ENCODE data around the gene FMN1. TPM values are rescaled to one million over a fixed set of nuclear protein-coding genes. Genes with fewer than 3 reads are reported as not detected.

FMN1 gene
- total RNA-seq, 2 experiments from 2014 or later, result not detected

- Mint-ChIP-seq H3K36me3 (no peaks in the 10 kb centered on the region), H3K27me3 (peaks cover 11% of the 10 kb centered on the region), H3K27ac (no peak overlapping the region), H3K4me1 (no peaks in the 10 kb centered on the region), H3K9me3 (ENCODE audit: low read depth) (no peaks in the 10 kb centered on the region), H3K4me3 (no peak overlapping the region)
- DNase-seq (no peak), ATAC-seq (no peak)
- CTCF ChIA-PET, result no interaction called here
These were observed 188.9 kb downstream of the FMN1 start for GRCh38 chr15:33005582-33005981.

GRCh38 chr15:33001926-33002325 is 192.6 kb downstream of the FMN1 start:
- DNase-seq, result no peak
- H3K27ac Mint-ChIP-seq, result no peak overlapping the region
- CTCF ChIA-PET, result no interaction called here

GRCh38 chr15:32998979-32999672 is 195.4 kb downstream of the FMN1 start:
- DNase-seq (no peak), ATAC-seq (no peak)
- CTCF ChIA-PET, result no interaction called here
- H3K4me3 Mint-ChIP-seq, result no peak overlapping the region
- no peaks in the 10 kb centered on the region for H3K4me1 Mint-ChIP-seq
- H3K36me3 Mint-ChIP-seq, result no peaks in the 10 kb centered on the region
- H3K27ac Mint-ChIP-seq, result no peak overlapping the region
- no peaks in the 10 kb centered on the region for H3K9me3 Mint-ChIP-seq (ENCODE audit: low read depth)
- H3K27me3 Mint-ChIP-seq, result no peaks in the 10 kb centered on the region

More at GRCh38 chr15:33001926-33002325, 192.6 kb downstream of the FMN1 start:
- Mint-ChIP-seq H3K9me3 (ENCODE audit: low read depth) (no peaks in the 10 kb centered on the region), H3K4me1 (no peaks in the 10 kb centered on the region), H3K27me3 (peaks cover 3% of the 10 kb centered on the region), H3K4me3 (no peak overlapping the region), H3K36me3 (no peaks in the 10 kb centered on the region)
- ATAC-seq, result no peak

- ATAC-seq, result no peak
- CTCF ChIA-PET, result interaction anchor here (1.6 kb wide), 1 partner anchor 329 kb away, joined by 3 read pairs; no protein-coding TSS in a partner anchor
These were observed 196.3 kb downstream of the FMN1 start for GRCh38 chr15:32998182-32998581.

GRCh38 chr15:32994810-32995424 is 199.6 kb downstream of the FMN1 start:
- H3K4me1 Mint-ChIP-seq, result no peaks in the 10 kb centered on the region
- H3K27me3 Mint-ChIP-seq, result no peaks in the 10 kb centered on the region
- CTCF ChIA-PET, result interaction anchor here (1.0 to 2.0 kb wide), 4 partner anchors 10 to 333 kb away, joined by 3 to 11 read pairs (median 4); no protein-coding TSS in a partner anchor
- H3K4me3 Mint-ChIP-seq, result no peak overlapping the region
- no peaks in the 10 kb centered on the region for H3K9me3 Mint-ChIP-seq (ENCODE audit: low read depth)
- H3K36me3 Mint-ChIP-seq, result no peaks in the 10 kb centered on the region
- H3K27ac Mint-ChIP-seq, result no peak overlapping the region
- DNase-seq (no peak), ATAC-seq (no peak)

More at GRCh38 chr15:32998182-32998581, 196.3 kb downstream of the FMN1 start:
- no peak overlapping the region for H3K4me3 Mint-ChIP-seq
- no peaks in the 10 kb centered on the region for H3K9me3 Mint-ChIP-seq (ENCODE audit: low read depth)
- DNase-seq, result no peak
- no peaks in the 10 kb centered on the region for H3K36me3 Mint-ChIP-seq
- H3K4me1 Mint-ChIP-seq, result no peaks in the 10 kb centered on the region
- no peaks in the 10 kb centered on the region for H3K27me3 Mint-ChIP-seq
- no peak overlapping the region for H3K27ac Mint-ChIP-seq

- DNase-seq (no peak), ATAC-seq (no peak)
- Mint-ChIP-seq H3K27me3 (no peaks in the 10 kb centered on the region), H3K9me3 (ENCODE audit: low read depth) (no peaks in the 10 kb centered on the region), H3K4me1 (no peaks in the 10 kb centered on the region), H3K27ac (no peak overlapping the region), H3K36me3 (no peaks in the 10 kb centered on the region), H3K4me3 (no peak overlapping the region)
- CTCF ChIA-PET, result interaction anchor here (1.1 to 2.0 kb wide), 2 partner anchors 331 to 342 kb away, joined by 3 to 11 read pairs; no protein-coding TSS in a partner anchor
These were observed 201.2 kb downstream of the FMN1 start for GRCh38 chr15:32993285-32993684.

- H3K4me3 Mint-ChIP-seq, result no peak overlapping the region
- H3K4me1 Mint-ChIP-seq, result no peaks in the 10 kb centered on the region
These were observed 202.8 kb downstream of the FMN1 start for GRCh38 chr15:32991619-32992111.

GRCh38 chr15:32990071-32990470 is 204.4 kb downstream of the FMN1 start:
- Mint-ChIP-seq H3K27me3 (no peaks in the 10 kb centered on the region), H3K27ac (no peak overlapping the region), H3K36me3 (no peaks in the 10 kb centered on the region), H3K9me3 (ENCODE audit: low read depth) (no peaks in the 10 kb centered on the region), H3K4me3 (no peak overlapping the region), H3K4me1 (no peaks in the 10 kb centered on the region)
- CTCF ChIA-PET, result no interaction called here
- ATAC-seq (no peak), DNase-seq (no peak)

More at GRCh38 chr15:32991619-32992111, 202.8 kb downstream of the FMN1 start:
- CTCF ChIA-PET, result no interaction called here
- H3K9me3 Mint-ChIP-seq (ENCODE audit: low read depth), result no peaks in the 10 kb centered on the region
- DNase-seq, result no peak
- no peaks in the 10 kb centered on the region for H3K27me3 Mint-ChIP-seq
- H3K27ac Mint-ChIP-seq, result no peak overlapping the region
- no peaks in the 10 kb centered on the region for H3K36me3 Mint-ChIP-seq
- ATAC-seq, result no peak

- ATAC-seq, result no peak
- Mint-ChIP-seq H3K4me1 (no peaks in the 10 kb centered on the region), H3K4me3 (no peak overlapping the region), H3K27ac (no peak overlapping the region), H3K36me3 (no peaks in the 10 kb centered on the region), H3K9me3 (ENCODE audit: low read depth) (no peaks in the 10 kb centered on the region), H3K27me3 (no peaks in the 10 kb centered on the region)
- CTCF ChIA-PET, result no interaction called here
- no peak for DNase-seq
These were observed 207.4 kb downstream of the FMN1 start for GRCh38 chr15:32987067-32987466.

- ATAC-seq, result no peak
- H3K4me3 Mint-ChIP-seq, result no peak overlapping the region
- H3K27ac Mint-ChIP-seq, result no peak overlapping the region
- no peaks in the 10 kb centered on the region for H3K9me3 Mint-ChIP-seq (ENCODE audit: low read depth)
- CTCF ChIA-PET, result no interaction called here
- H3K27me3 Mint-ChIP-seq, result no peaks in the 10 kb centered on the region
- no peaks in the 10 kb centered on the region for H3K36me3 Mint-ChIP-seq
- no peaks in the 10 kb centered on the region for H3K4me1 Mint-ChIP-seq
- no peak for DNase-seq
These were observed 208.4 kb downstream of the FMN1 start for GRCh38 chr15:32986147-32986546.

GRCh38 chr15:32983679-32984078 is 210.8 kb downstream of the FMN1 start:
- Mint-ChIP-seq H3K4me1 (no peaks in the 10 kb centered on the region), H3K27ac (no peak overlapping the region), H3K27me3 (no peaks in the 10 kb centered on the region), H3K4me3 (no peak overlapping the region), H3K36me3 (no peaks in the 10 kb centered on the region), H3K9me3 (ENCODE audit: low read depth) (no peaks in the 10 kb centered on the region)
- no peak for ATAC-seq
- CTCF ChIA-PET, result no interaction called here
- DNase-seq, result no peak

- Mint-ChIP-seq H3K9me3 (ENCODE audit: low read depth) (no peaks in the 10 kb centered on the region), H3K4me1 (no peaks in the 10 kb centered on the region), H3K4me3 (no peak overlapping the region), H3K27me3 (no peaks in the 10 kb centered on the region), H3K36me3 (no peaks in the 10 kb centered on the region), H3K27ac (no peak overlapping the region)
- DNase-seq (no peak), ATAC-seq (no peak)
- CTCF ChIA-PET, result no interaction called here
These were observed 212.5 kb downstream of the FMN1 start for GRCh38 chr15:32982001-32982400.

- ATAC-seq, result no peak
- no peaks in the 10 kb centered on the region for H3K4me1 Mint-ChIP-seq
- no peaks in the 10 kb centered on the region for H3K9me3 Mint-ChIP-seq (ENCODE audit: low read depth)
- no peaks in the 10 kb centered on the region for H3K27me3 Mint-ChIP-seq
- CTCF ChIA-PET, result no interaction called here
- H3K36me3 Mint-ChIP-seq, result no peaks in the 10 kb centered on the region
- no peak overlapping the region for H3K27ac Mint-ChIP-seq
- H3K4me3 Mint-ChIP-seq, result no peak overlapping the region
- no peak for DNase-seq
These were observed 213.0 kb downstream of the FMN1 start for GRCh38 chr15:32981536-32981935.

GRCh38 chr15:32979710-32980109 is 214.8 kb downstream of the FMN1 start:
- no peak for DNase-seq
- no peaks in the 10 kb centered on the region for H3K27me3 Mint-ChIP-seq
- no peaks in the 10 kb centered on the region for H3K36me3 Mint-ChIP-seq
- no peaks in the 10 kb centered on the region for H3K4me1 Mint-ChIP-seq
- no peak overlapping the region for H3K4me3 Mint-ChIP-seq
- H3K27ac Mint-ChIP-seq, result no peak overlapping the region
- H3K9me3 Mint-ChIP-seq (ENCODE audit: low read depth), result no peaks in the 10 kb centered on the region
- CTCF ChIA-PET, result interaction anchor here (0.6 kb wide), 1 partner anchor 29 kb away, joined by 3 read pairs; no protein-coding TSS in a partner anchor
- no peak for ATAC-seq

All from activated CD8-positive, alpha-beta memory T cell treated with anti-CD3 and anti-CD28 coated beads, Interleukin-2, amount 10 ng/mL, durations not matched to agents 7 days and 5 days (primary cell).